Activated CD4-positive, CD25-positive, alpha-beta regulatory T cell treated with anti-CD3 and anti-CD28 coated beads, Interleukin-2, amount 50 U/mL, for 16 hours (primary cell): ENCODE data around the gene CALM3.
"Not testable (repeated sequence)": the region's sequence is repeated elsewhere in the genome, so short reads cannot be mapped to it uniquely, and the experiment has no call there.

Source experiments
- DNase-seq: peaks from one replicate; pipeline ENCODE4 v3.0.0-alpha.2; 2020; ENCODE audit warnings: low read depth, low spot score

The CALM3 gene

DNA sequence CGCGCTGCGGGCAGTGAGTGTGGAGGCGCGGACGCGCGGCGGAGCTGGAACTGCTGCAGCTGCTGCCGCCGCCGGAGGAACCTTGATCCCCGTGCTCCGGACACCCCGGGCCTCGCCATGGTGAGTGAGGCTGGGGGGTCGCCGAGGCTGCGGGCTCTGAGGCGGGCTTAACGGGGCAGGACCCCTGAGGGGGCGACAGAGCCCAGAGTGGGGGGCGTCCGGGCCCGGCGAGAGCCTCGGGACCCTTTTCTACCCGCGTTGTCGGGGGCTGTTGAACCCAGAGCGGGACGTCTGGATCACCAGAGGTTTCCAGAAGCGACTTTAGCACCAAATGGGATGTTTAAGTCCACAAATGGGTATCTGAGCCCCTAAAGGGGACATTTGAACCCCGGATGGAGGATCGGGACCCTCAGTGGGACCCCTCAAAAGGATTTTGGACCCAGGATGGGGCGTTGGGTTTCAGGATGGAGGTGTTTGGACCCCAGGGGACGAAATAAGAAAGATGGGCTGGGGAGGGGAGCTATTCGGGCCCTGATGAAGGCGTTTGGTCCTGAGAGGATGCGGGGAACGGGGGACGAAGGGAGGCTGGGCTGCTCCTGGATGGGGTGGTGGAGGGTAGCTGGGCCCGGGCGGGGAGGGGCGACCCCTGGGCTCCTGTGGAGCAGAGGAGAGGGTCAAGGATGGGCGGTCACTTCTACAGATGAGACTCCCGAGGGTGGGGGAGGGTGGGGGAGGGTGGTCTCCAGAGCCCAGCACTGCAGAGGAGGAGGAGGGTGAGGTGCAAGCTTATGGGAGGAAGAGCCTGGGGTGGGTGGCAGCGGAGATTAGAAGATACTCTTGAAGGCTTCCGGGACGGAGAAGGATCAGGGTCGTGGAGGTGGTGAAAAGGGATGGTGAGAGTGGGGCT lies at the start of gene CALM3:
CALM3 (plus strand) TSS at position 13 of the 907 bp plus-strand sequence; CDS start at position 118, 105 bp downstream.
- no peak for DNase-seq

DNA sequence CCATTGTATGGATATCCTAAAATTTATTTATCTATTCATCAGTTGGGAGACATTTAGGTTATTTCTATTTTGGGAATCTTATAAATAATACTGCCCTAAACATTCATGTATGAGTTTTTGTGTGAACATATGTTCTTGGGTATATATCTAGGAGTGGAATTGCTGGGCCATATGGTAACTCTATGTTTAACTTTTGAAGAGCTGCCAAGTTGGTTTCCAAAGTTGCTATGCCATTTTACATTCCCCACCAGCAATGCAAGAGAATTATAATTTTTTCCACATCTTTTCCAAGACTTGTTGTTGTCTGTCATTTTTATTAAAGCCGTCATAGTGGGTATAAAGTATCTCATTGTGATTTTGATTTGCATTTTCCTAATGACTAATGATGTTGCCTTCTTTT lies 48.2 kb upstream of the CALM3 start:
- no peak for DNase-seq

DNA sequence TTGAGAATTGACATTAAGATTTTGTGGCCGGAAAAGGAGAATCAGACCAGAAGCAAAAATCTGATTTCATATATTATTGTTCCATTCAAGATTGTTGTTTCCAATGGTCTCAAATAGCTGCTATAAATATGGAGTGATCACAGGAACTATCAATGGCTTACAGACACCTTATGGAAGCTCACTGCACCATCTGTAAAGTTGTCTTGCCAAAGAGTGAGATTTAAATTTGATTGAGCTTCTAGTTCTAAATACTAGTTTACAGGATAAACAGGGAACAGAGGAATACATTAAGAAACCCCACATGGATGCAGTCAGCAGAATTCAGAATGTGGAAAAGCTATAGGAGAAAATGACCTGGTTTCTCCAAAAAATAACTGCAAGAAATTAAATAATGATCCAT lies 47.0 kb upstream of the CALM3 start:
- DNase-seq, result no peak

DNA sequence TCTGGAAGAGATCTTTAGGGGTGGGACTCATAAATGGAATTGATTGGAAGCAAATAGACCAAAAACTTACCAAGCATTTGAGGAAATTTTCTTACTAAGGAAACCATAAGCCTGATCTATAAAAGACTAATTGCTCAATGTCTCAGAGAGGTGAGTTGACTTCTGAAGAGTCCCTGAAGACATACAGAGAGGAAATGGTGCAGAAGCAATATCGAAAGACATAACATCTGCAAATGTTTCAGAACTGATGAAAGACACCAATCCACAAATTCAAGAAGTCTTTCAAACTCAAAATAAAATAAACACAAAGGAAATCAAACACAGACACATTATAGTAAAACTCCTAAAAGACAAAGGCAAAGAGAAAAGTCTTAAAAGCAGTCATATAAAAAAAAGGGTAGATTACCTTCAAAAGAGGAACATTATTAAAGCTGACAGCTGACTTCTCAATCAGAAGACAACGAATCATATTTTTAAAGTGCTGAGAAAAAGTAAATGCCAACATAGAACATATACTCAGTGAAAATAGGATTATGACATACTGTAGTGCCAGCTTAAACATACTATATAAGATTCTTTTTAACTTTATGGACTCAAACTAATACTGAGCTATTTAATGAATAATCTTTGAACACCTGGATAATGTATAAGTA lies 45.4 kb upstream of the CALM3 start:
- no peak for DNase-seq

DNA sequence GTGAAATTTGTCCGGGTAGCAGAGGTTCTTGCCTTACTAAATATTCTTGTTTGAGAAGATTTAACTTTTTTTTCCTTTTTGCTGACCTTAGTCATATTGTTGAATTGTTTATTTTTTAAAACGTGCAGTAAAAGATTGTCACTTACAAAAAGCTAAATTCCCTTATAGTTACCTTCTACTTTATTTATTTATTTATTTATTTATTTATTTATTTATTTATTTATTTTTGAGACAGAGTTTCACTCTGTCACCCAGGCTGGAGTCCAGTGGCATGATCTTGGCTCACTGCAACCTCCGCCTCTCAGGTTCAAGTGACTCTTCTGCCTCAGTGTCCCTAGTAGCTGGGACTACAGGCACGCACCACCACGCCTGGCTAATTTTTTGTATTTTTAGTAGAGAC lies 44.7 kb upstream of the CALM3 start:
- not testable (repeated sequence) for DNase-seq

DNA sequence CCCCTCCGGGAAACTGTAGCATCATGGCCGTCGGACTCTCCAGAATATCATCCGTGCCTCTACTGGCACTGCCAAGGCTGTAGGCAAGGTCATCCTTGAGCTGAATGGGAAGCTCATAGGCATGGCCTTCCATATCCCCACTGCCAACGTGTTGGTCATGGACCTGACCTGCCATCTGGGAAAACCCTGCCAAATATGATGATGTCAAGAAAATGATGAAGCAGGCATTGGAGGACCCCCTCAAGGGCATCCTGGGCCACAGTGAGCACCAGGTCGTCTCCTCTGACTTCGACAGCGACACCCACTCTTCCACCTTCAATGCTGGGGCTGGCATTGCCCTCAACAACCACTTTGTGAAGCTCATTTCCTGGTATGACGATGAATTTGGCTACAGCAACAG lies 41.9 kb upstream of the CALM3 start:
- DNase-seq, result no peak

DNA sequence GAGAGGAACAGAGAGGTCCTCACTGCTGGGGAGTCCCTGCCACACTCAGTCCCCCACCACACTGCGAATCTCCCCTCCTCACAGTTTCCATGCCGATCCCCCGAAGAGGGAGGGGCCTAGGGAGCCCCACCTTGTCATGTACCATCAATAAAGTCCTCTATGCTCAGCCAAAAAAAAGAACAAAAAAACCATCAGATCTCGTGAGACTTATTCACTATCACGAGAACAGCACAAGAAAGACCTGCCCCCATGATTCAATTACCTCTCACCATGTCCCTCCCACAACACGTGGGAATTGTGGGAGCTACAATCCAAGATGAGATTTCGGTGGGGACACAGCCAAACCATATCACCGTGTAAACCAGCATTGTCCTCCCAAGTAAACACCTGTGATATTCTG lies 41.5 kb upstream of the CALM3 start:
- DNase-seq, result not testable (repeated sequence)

DNA sequence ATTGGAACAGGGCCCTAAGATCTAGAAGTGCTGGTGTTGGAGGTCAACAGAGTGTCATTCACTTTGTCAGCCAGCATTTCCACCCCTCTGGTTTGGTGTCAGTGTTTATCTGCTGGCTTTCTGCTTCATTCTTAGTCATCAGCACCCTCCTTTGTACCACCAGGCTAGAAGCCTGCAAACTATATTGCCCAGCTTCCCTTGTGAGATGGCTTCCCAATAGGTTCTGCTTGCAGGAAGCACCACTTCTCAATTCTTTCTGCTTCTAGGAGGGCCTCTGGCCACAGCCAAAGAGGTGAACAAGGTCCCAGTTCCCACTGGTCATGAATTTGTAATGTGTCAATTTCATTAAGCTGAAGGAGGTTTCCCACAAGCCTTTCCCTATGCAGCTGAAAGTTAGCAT lies 36.4 kb upstream of the CALM3 start:
- DNase-seq, result no peak

DNA sequence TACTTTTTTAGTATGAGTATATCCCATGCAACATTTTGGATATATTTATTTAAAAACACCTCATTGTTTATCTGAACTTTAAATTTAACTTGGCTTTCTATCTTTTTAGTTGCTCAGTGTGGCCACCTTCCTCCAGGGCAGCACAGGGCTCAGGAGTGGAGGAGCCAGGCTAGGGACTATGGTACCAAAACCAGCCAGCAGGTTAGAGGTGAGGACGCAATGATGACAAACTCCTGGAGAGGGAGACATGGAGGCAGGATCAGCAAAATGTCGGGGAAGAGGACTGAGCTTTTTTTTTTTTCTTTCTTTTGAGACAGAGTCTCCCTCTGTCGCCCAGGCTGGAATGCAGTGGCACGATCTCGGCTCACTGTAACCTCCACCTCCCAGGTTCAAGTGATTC lies 29.6 kb upstream of the CALM3 start:
- no peak for DNase-seq

DNA sequence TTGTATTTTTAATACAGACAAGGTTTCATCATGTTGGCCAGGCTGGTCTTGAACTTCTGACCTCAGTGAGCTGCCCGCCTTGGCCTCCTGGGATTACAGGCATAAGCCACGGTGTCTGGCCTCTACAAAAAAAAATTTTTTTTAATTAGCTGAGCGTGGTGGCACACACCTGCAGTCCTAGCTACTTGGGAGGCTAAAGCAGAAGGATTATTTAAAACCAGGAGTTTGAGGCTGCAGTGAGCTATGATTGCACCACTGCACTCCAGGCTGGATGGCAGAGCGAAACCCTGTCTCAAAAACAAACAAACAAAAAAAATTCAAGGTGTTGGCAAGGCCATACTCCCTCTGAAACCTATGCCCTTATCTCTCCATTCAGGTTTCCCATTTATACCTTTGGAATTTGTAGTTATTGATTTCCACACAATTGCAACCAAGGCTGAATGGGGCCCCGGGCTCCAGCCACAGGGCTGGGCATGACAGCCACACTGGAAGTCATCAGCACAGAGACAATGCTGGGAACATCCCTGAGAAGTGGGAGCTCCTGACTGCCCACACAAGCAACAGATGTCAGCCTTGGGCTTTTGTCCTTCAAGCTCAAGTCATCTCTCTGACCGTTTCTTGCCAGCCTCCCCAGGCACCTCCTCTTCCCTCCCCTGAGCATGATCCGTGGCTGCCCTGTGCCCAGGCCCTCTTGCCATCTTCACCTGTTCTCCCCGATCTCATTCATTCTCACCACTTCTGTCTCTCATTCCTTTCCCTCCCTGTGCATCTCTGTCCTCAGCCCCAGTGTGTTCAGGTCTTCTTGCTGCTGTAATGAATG lies 27.2 kb upstream of the CALM3 start:
- DNase-seq, result no peak

DNA sequence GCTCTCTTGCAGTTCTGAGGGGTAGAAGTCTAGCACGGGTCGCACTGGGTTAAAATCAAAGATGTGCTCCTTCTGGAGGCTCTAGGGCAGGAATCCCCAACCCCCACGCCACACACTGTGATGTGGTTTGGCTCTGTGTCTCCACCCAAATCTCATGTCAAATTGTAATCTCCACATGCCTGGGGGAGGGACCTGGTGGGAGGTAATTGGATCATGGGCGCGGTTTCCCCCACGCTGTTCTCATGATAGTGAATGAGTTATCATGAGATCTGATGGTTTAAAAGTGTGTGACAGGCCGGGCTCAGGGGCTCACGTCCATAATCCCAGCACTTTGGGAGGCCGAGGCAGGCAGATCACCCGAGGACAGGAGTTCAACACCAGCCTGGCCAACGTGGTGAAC lies 26.6 kb upstream of the CALM3 start:
- no peak for DNase-seq

DNA sequence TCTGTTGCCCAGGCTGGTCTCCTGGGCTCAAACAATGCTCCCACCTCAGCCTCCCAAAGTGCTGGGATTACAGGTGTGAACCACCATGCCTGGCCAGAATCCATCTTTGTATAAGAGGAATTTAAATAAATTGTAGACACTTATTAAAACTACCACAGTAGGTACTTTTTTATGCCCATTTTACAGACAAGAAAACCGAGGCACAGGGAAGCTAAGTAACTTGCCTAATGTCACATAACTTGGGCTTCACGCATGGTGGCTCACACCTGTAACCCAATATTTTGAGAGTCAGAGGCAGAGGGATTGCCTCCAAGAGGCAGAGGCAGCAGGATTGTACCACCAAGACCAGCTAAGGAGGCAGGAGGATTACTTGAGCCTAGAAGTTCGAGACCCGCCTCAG lies 22.7 kb upstream of the CALM3 start:
- no peak for DNase-seq

DNA sequence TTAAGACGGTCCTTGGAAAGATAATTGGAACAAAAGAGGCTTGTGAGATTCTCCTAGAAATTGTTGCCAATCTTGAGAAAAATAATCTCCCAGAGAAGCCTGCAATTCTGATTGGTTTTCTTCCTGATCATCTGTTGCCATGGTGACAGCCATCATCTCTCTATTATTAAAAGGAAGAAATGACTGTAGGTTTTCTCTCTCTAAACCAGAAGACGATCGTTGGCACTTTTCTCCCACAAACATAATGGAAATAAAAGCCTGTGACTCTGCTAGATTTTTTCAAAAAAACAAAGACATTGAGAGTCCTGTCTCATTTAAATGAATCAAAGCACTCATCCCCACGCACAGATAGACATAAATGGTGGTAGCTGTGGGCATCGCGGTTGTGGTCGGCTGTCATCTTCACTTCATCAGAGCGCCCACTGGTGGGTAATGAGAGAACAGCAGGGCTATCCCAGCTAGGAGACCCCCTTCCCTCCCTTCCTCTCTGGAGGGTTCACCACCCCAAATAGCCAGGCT lies 21.7 kb upstream of the CALM3 start:
- no peak for DNase-seq

DNA sequence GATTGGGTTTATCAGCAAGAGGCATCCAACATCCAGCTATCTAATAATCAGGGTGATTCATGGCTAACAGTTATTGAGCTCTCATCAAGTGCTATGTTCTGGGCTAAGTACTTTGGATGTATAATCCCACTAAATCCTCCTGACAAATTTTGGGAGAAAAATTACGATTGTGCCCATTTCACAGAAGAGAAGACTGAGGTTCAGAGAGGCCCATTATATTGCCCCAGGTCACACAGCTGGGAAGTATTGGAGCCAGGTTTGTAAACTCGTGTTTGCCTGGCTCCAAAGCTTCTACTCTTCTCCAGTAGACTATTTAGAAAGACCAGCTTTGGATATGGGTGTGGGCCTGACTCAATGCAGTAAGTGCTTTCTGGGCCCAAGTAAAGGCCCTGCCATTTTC lies 20.9 kb upstream of the CALM3 start:
- no peak for DNase-seq

DNA sequence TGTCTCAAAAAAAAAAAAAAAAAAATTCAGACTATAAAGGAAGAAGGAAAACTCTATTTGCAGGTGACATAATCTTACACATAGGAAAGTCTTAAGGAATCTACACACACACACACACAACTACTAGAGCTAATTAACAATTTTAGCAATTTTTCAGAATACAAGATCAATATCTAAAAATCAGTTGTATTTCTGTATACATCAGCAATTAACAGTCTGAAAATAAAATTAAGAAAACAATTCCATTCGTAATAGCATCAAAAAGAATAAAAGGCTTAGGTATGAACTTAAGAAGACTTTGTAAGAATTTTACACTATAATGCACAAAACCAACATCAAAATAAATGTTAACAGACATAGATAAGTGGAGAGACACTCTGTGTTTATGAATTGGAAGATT lies 15.6 kb upstream of the CALM3 start:
- no peak for DNase-seq

DNA sequence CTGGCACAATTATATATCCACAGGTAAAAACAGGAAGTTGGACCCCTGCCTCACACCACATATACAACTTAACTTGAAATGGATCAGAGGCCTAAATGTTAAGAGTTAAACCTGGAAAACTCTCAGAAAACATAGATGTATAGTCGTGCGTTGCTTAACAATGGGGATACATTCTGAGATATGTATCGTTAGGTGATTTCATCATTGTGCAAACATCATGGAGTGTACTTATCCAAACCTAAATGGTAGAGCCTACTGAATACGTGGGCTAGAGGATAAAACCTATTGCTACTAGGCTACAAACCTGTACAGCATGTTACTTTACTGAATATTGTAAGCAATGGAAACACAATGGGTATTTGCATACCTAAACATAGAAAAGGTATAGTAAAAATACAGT lies 14.8 kb upstream of the CALM3 start:
- no peak for DNase-seq

DNA sequence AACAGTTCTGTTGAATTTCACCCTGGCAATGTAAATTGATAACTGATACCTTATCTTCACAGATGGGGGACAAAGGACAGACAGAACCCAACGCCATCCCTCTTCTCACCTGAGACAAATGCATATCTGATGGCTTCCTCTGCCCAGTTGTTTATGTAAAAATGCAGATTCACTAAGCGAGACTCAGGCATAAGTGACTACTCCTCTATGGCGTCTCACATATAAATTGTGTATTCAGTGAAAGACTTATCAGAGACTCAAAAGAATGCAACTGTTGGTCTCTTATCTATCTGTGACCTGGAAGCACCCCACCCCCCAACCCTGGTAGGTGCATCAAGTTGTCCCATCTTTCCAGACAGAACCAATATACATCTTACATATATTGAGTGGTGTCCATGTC lies 13.3 kb upstream of the CALM3 start:
- no peak for DNase-seq

DNA sequence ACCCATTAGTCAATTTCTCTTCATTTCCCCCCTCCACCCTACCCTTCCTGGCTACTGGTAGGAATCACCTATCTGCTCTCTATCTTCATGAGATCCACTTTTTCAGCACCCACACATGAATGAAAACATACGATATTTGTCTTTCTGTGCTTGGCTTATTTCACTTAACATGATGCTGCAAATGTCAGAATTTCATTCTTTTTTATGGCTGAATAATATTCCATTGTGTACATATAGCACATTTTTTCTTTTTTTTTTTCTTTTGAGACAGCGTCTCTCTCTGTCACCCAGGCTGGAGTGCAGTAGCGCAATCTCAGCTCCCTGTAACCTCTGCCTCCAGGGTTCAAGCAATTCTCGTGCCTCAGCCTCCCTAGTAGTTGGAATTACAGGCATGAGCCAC lies 9.9 kb upstream of the CALM3 start:
- DNase-seq, result no peak

DNA sequence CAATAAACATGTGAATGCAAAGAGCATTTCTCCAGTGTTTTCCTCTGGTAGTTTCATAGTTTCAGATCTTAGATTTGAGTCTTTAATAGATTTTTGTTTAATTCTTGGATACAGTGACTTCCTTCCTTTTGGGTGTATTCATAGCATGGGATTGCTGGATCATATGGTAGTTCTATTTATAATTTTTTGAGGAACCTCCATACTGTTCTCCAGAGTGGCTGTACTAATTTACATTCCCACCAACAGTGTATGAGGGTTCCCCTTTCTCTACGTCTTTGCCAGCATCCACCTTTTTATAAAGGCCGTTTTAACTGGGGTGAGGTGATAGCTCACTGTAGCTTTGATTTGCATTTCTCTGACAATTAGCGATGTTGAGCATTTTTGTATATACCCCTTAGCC lies 9.3 kb upstream of the CALM3 start:
- no peak for DNase-seq

DNA sequence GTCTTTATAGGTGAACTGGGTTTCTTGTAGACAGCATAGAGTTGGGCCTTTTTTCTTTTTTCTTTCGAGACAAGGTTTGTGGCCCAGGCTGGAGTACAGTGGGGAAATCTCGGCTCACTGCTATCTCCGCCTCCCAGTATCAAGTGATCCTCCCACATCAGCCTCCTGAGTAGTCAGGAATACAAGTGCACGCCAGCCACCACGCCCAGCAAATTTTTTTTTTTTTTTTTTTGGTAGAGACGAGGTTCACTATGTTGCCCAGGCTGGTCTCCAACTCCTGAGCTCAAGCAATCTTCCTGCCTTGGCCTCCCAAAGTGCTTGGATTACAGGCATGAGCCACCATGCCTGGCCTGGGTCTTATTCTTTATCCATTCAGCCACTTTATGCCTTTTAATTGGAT lies 5.1 kb upstream of the CALM3 start:
- DNase-seq, result no peak

DNA sequence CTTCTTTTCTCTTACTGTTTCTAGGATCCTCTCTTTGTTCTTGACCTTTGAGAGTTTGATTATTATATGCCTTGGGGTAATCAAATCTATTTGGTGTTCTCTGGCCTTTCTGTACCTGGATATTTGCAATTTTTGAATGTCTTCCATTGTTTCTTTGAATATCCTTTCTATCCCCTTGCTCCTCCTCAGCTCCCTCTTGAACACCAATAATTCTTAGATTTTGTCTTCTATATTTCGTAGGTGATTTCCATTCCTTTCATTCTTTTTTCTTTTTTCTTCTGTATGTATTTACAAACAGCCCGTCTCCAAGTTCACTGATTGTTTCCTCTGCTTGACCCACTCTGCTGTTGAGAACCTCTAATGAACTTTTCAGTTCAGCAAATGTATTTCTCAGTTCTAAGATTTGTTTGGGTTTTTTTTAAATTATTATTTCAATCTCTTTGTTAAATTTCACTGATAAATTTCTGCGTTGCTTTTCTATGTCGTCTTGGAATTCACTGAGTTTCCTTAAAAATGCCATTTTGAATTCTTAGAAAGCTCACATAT lies 2.7 kb upstream of the CALM3 start:
- DNase-seq, result no peak
